GM18867 (cell line): ENCODE data around the gene D2HGDH.
"Not testable (repeated sequence)": the region's sequence is repeated elsewhere in the genome, so short reads cannot be mapped to it uniquely, and the experiment has no call there.

Experiments used
- ATAC-seq: cut with Tn5 transposase; IDR thresholded peaks from one replicate; pipeline ENCODE4 v1.9.1; 2021; ENCODE audit warnings: mild to moderate bottlenecking, moderate library complexity; ENCODE audit not compliant: unreplicated experiment

D2HGDH gene

GRCh38 chr2:241806217-241806616, 71.8 kb downstream of the D2HGDH start:
- not testable (repeated sequence) for ATAC-seq

- no peak for ATAC-seq
Observed at GRCh38 chr2:241808051-241808720, 73.8 kb downstream of the D2HGDH start.

GRCh38 chr2:241808721-241809382, 74.4 kb downstream of the D2HGDH start, which contains the start of gene NEU4:
Gene NEU4 (plus strand): TSS chr2:241809193. CDS start chr2:241814485, 5,292 bp downstream.
- ATAC-seq: no peak

GRCh38 chr2:241809383-241810306, 75.2 kb downstream of the D2HGDH start:
- no peak for ATAC-seq

- no peak for ATAC-seq
Observed at GRCh38 chr2:241810307-241811200, 76.1 kb downstream of the D2HGDH start.

- no peak for ATAC-seq
Observed at GRCh38 chr2:241811201-241811951, 76.9 kb downstream of the D2HGDH start.

- no peak for ATAC-seq
Observed at GRCh38 chr2:241811952-241812729, 77.7 kb downstream of the D2HGDH start.

- ATAC-seq: no peak
Observed at GRCh38 chr2:241812730-241813643, 78.6 kb downstream of the D2HGDH start.

- ATAC-seq: no peak
Observed at GRCh38 chr2:241813644-241814392, 79.4 kb downstream of the D2HGDH start.

- no peak for ATAC-seq
Observed at GRCh38 chr2:241814393-241814642, 79.9 kb downstream of the D2HGDH start.

GRCh38 chr2:241814643-241815476, 80.4 kb downstream of the D2HGDH start:
- no peak for ATAC-seq

GRCh38 chr2:241815477-241816430, 81.3 kb downstream of the D2HGDH start:
- ATAC-seq: no peak

GRCh38 chr2:241816431-241817121, 82.1 kb downstream of the D2HGDH start:
- no peak for ATAC-seq

- ATAC-seq: no peak
Observed at GRCh38 chr2:241817126-241817820, 82.8 kb downstream of the D2HGDH start.
